Liver (tissue), 3 donors: Measurements from ENCODE around the gene UNG.
"Not testable (repeated sequence)": the region's sequence is repeated elsewhere in the genome, so short reads cannot be mapped to it uniquely, and the experiment has no call there.

Experiments used
- EGR1 ChIP-seq, 2 donors: IDR thresholded peaks; 2 replicates each; pipeline ENCODE4 v1.6.1; 2016 to 2018; ENCODE audit warnings: antibody characterized with exemption in 2 of 2, low read depth in 2 of 2
- JUND ChIP-seq, 2 donors: IDR thresholded peaks; 2 replicates each; pipeline ENCODE4 v1.6.1; 2016; ENCODE audit warnings: antibody characterized with exemption in 2 of 2
- RAD21 ChIP-seq, 2 donors: IDR thresholded peaks; 2 replicates each; pipeline ENCODE4 v1.6.1; 2016; ENCODE audit warnings: antibody characterized with exemption in 2 of 2, mild to moderate bottlenecking in 2 of 2
- RXRA ChIP-seq, 2 donors: IDR thresholded peaks; 2 replicates each; pipeline ENCODE4 v1.6.1; 2017 to 2018; ENCODE audit warnings: antibody characterized with exemption in 2 of 2, mild to moderate bottlenecking in 1 of 2
- TAF1 ChIP-seq: conservative IDR thresholded peaks from 2 replicates; pipeline ENCODE4 v1.6.1; 2016; ENCODE audit warnings: antibody characterized with exemption, mild to moderate bottlenecking
- YY1 ChIP-seq: IDR thresholded peaks from 2 replicates; pipeline ENCODE4 v1.6.1; 2016; ENCODE audit warnings: antibody characterized with exemption, mild to moderate bottlenecking
- TF ChIP-seq, protein P1 (sequence below): IDR thresholded peaks from 2 replicates; pipeline ENCODE4 v1.6.1; 2016; ENCODE audit warnings: antibody characterized with exemption
- TF ChIP-seq, protein P2 (sequence below): fragments of 150-350 bp; IDR thresholded peaks from 2 replicates; pipeline ENCODE4 v1.5.1; 2017; ENCODE audit warnings: improper control_type of control experiment, low read depth, low read length; ENCODE audit not compliant: missing input control
- TF ChIP-seq, protein P3 (sequence below): IDR thresholded peaks from 2 replicates; pipeline ENCODE4 v1.6.1; 2016; ENCODE audit warnings: antibody characterized with exemption
- TF ChIP-seq, protein P4 (sequence below): IDR thresholded peaks from 2 replicates; pipeline ENCODE4 v1.6.1; 2016; ENCODE audit warnings: antibody characterized with exemption, mild to moderate bottlenecking
- donor health status: healthy.
- donor health status: healthy.

DNA sequence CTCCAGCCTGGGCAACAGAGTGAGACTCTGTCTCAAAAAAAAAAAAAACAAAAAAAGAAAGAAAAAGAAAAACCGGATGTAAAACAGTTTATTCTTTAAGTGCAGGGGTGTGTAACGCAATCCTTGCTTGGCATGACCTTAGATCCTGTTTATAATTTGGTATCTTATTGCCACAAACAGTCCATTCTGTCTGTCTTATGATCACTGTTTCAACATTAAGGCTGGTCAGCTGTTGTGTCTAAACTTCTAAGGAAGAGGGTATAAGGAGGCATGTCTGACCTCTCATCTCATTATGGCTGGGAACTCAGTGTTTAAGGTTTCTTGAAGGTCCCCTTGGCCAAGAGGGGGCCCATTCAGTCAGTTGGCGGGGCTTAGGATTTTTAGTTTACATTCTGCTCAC, 48.7 kb upstream of the UNG start:
- TF ChIP-seq, protein P1, sequence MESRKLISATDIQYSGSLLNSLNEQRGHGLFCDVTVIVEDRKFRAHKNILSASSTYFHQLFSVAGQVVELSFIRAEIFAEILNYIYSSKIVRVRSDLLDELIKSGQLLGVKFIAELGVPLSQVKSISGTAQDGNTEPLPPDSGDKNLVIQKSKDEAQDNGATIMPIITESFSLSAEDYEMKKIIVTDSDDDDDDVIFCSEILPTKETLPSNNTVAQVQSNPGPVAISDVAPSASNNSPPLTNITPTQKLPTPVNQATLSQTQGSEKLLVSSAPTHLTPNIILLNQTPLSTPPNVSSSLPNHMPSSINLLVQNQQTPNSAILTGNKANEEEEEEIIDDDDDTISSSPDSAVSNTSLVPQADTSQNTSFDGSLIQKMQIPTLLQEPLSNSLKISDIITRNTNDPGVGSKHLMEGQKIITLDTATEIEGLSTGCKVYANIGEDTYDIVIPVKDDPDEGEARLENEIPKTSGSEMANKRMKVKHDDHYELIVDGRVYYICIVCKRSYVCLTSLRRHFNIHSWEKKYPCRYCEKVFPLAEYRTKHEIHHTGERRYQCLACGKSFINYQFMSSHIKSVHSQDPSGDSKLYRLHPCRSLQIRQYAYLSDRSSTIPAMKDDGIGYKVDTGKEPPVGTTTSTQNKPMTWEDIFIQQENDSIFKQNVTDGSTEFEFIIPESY: not testable (repeated sequence)
- not testable (repeated sequence) for TF ChIP-seq YY1; EGR1 (IDR thresholded peaks at IDR 0.05; ENCODE audit: low read depth in 2 of 2); RAD21 (IDR thresholded peaks at IDR 0.05); JUND (IDR thresholded peaks at IDR 0.05); TAF1; RXRA (IDR thresholded peaks at IDR 0.05)
- TF ChIP-seq, protein P2, sequence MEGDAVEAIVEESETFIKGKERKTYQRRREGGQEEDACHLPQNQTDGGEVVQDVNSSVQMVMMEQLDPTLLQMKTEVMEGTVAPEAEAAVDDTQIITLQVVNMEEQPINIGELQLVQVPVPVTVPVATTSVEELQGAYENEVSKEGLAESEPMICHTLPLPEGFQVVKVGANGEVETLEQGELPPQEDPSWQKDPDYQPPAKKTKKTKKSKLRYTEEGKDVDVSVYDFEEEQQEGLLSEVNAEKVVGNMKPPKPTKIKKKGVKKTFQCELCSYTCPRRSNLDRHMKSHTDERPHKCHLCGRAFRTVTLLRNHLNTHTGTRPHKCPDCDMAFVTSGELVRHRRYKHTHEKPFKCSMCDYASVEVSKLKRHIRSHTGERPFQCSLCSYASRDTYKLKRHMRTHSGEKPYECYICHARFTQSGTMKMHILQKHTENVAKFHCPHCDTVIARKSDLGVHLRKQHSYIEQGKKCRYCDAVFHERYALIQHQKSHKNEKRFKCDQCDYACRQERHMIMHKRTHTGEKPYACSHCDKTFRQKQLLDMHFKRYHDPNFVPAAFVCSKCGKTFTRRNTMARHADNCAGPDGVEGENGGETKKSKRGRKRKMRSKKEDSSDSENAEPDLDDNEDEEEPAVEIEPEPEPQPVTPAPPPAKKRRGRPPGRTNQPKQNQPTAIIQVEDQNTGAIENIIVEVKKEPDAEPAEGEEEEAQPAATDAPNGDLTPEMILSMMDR: not testable (repeated sequence)
- TF ChIP-seq, protein P3, sequence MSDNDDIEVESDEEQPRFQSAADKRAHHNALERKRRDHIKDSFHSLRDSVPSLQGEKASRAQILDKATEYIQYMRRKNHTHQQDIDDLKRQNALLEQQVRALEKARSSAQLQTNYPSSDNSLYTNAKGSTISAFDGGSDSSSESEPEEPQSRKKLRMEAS: not testable (repeated sequence)
- TF ChIP-seq, protein P4, sequence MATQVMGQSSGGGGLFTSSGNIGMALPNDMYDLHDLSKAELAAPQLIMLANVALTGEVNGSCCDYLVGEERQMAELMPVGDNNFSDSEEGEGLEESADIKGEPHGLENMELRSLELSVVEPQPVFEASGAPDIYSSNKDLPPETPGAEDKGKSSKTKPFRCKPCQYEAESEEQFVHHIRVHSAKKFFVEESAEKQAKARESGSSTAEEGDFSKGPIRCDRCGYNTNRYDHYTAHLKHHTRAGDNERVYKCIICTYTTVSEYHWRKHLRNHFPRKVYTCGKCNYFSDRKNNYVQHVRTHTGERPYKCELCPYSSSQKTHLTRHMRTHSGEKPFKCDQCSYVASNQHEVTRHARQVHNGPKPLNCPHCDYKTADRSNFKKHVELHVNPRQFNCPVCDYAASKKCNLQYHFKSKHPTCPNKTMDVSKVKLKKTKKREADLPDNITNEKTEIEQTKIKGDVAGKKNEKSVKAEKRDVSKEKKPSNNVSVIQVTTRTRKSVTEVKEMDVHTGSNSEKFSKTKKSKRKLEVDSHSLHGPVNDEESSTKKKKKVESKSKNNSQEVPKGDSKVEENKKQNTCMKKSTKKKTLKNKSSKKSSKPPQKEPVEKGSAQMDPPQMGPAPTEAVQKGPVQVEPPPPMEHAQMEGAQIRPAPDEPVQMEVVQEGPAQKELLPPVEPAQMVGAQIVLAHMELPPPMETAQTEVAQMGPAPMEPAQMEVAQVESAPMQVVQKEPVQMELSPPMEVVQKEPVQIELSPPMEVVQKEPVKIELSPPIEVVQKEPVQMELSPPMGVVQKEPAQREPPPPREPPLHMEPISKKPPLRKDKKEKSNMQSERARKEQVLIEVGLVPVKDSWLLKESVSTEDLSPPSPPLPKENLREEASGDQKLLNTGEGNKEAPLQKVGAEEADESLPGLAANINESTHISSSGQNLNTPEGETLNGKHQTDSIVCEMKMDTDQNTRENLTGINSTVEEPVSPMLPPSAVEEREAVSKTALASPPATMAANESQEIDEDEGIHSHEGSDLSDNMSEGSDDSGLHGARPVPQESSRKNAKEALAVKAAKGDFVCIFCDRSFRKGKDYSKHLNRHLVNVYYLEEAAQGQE: not testable (repeated sequence)
